H1 (cell line): ENCODE data around the gene ALLC.

ENCODE experiments used
- ASH2L ChIP-seq: fragments of 200-600, 300-600 bp; sonication (generic); IDR thresholded peaks from one replicate; pipeline ENCODE4 v1.7.1; 2017; ENCODE audit warnings: low read length
- CTCF ChIP-seq, 3 experiments: IDR thresholded peaks; 1 replicate in 2 of 3; 2 replicates in 1 of 3; pipeline versions ENCODE4 v1.5.1 to v1.6.1; 2011; ENCODE audit warnings: low read length in 3 of 3, mild to moderate bottlenecking in 3 of 3, inconsistent platforms in 2 of 3, low read depth in 1 of 3, moderate library complexity in 1 of 3; ENCODE audit not compliant: insufficient read depth in 1 of 3; ENCODE audit errors: control extremely low read depth in 1 of 3
- EP300 ChIP-seq, 2 experiments: IDR thresholded peaks; 1 replicate in 1 of 2; 2 replicates in 1 of 2; pipeline ENCODE4 v1.6.1; 2011 to 2012; ENCODE audit warnings: low read depth in 2 of 2, low read length in 2 of 2, mild to moderate bottlenecking in 2 of 2, borderline replicate concordance in 1 of 2, inconsistent platforms in 1 of 2, moderate library complexity in 1 of 2
- FOSL1 ChIP-seq: IDR thresholded peaks from 2 replicates; pipeline ENCODE4 v1.6.1; 2011; ENCODE audit warnings: mild to moderate bottlenecking, low read depth, low read length, moderate library complexity; ENCODE audit not compliant: insufficient read depth
- POLR2A ChIP-seq, 2 experiments: IDR thresholded peaks; 1 replicate in 1 of 2; 2 replicates in 1 of 2; pipeline ENCODE4 v1.6.1; 2011; ENCODE audit warnings: low read depth in 2 of 2, low read length in 2 of 2, mild to moderate bottlenecking in 2 of 2; ENCODE audit errors: control extremely low read depth in 1 of 2
- TCF12 ChIP-seq: IDR thresholded peaks from 2 replicates; pipeline ENCODE4 v1.6.1; 2011; ENCODE audit warnings: low read depth, mild to moderate bottlenecking, low read length

GRCh38 chr2:3618367-3618766 is 39.6 kb upstream of the ALLC start:
- TF ChIP-seq POLR2A (IDR thresholded peaks at IDR 0.05; ENCODE audit: control extremely low read depth in 1 of 2, low read depth in 2 of 2, low read length in 2 of 2) (no peak), CTCF (IDR thresholded peaks at IDR 0.05; ENCODE audit: control extremely low read depth in 1 of 3, insufficient read depth in 1 of 3, low read depth in 1 of 3, low read length in 3 of 3) (no peak), TCF12 (no peak), EP300 (IDR thresholded peaks at IDR 0.05; ENCODE audit: borderline replicate concordance in 1 of 2, low read depth in 2 of 2, low read length in 2 of 2) (no peak), ASH2L (no peak), FOSL1 (no peak)
